ENCODE results near the gene MINDY4.

The MINDY4 gene

DNA sequence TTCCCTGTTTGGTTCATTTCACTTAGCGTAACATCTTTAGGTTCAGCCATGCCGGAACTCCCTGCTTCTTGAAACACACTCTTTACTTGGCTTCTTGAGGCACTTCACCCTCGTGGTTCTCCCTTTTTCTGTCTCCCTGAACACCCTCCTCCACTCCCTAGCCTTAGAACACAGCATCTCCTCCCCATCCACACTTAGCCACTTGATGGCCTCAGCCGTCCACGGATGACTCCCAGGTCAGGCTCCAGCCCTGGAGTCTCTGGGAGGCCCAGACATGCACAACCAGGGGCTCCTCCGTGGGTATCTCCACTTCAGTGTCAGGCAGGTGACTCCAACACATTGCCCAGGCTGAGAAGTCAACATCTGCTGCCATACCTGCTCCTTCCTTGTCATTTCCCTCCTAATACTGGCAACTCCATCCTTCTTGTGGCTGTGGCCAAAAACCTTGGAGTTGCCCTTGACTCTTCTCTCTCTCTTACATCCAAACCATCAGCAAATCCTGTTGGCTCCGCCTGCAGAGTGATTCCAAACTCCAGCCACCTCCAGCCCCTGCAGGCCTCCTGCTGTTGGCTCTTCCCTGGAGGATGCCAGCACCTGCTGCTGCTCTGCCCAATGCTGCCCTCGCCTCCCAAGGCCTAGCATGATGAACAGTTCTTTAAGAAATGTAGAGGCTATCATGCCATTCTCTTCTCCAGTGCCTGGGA lies 27.7 kb upstream of the MINDY4 start:
- DNase-seq = no peak

DNA sequence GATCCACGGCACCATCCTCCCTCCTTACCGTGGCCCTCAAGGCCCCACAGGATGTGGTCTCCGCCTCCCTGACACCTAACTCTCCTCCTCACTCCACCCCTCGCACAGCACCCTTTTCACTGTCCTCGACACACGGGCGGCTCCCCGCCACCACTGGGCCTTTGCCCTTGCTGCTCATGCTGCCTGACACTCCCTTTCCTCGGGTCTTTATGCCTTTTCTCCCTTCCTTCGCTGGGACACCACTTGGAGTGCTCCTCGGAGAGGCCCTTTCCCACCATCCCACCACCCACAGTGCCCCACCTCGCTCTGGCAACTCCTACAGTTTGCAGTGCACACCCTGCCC lies 27.2 kb upstream of the MINDY4 start:
- no peak for DNase-seq

DNA sequence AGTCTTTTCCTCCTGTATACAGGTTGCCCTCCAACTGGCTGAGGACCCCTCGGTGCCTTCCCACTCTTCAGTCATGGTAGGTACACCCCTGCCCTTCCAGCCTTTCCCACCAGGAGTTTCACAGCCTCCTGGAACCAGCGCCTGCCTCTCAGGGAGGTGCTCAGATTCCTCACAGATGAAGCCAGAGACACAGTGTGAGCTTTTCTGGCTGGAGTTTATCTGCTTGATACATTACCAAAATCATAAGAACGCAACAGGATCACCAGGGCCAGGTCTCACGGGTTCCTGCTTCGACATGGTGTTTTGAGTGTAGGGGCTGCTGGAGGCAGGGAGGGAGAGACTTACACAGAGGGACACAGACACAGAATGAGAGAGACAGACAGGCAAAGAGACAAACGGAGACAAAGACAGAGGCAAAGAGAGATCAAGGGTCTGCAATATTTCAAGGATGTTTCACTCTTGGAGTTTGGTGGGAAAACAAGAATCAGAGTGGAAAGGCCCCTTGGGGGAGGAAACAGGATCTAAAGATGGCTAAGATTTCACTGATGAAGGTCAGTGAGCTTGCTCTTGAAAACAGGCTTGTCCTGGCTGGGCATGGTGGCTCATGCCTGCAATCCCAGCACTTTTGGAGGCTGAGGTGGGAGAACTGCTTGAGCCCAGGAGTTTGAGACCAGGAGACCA lies 25.8 kb upstream of the MINDY4 start:
- no peak for DNase-seq

DNA sequence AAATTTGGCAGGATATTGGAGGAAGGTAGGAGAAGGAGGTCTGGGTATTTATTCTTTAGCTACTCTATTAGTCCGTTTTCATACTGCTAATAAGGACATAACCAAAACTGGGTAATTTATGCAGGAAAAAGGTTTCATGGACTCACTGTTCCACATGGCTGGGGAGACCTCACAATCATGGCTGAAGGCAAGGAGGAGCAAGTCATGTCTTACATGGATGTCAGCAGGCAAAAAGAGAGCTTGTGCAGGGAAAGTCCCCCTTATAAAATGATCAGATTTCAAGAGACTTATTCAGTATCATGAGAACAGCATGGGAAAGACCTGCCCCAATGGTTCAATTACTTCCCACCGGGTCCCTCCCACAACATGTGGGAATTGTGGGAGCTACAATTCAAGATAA lies 21.2 kb upstream of the MINDY4 start:
- DNase-seq = no peak

DNA sequence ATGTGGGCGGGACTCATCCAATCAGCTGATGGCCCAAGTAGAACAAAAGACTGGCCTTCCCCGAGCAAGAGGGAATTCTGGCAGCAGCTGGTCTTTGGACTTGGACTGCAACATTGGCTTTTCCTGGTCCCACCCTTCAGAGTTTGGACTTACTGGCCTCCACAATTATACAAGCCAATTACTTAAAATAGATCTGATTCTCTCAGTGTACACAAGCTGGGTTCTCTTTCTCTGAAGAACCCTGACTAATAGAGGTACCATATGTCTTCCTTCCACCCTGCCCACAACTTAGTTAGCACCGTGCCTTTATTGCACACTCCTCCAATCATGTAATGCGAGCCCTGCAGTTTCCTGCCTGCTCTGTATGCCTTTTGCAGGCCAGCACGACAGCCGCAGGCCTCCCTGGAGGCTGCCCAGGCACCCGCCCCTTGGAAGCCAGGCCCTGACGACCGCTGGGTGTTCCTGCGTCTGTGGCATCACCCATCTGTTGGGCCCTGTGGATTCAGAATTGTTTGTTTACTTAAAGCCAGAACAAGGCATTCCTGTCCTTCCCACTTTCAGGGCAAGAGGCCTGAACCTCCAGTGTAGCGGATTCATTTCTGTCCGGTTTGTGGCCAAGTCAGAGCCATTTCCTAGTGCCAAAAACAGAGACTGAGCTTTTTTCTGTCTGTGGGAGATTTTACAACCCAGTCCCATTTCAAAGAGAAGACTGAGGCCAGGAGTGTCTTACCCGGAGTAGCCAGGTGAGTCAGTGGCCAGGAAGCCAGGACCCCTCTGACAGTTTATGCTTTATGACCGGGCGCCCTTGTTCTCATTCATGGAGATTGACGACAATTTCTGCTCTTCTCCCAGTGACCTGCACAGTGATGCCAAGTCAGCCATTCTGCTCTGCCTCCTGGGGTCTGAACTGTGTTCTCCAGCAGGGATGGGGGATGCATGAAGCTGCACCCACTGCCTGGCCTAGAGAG lies 20.2 kb upstream of the MINDY4 start:
- DNase-seq = no peak

DNA sequence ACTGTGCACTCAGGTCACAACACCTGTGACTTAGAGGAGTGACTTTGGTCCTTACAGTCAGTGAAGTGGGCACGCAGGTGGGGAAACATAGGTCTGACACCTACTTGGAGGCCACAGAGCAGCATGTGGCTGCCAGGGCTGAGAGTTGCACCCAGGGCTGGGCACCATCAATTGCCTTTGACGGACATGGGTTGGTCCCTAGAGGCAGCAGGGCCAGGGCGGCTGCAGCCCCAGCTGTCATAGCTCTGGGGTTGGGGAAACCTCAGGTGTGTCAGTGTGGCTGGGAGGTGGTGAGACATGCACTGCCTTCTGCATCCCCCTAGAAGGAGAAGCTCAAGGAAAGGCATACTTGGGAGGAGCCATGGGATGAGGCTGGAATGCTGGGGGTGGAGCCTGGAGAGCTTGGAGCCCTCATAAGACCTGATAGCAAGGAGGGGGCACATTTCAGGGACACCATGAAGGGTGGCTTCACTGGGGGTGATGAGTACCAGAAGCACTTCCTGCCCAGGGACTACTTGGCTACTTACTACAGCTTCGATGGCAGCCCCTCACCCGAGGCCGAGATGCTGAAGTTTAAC lies 19.4 kb upstream of the MINDY4 start, which contains the start of gene INMT:
INMT (plus strand) TSS at position 440 of the 578 bp plus-strand sequence; CDS start at position 456, 16 bp downstream.
- no peak for DNase-seq

DNA sequence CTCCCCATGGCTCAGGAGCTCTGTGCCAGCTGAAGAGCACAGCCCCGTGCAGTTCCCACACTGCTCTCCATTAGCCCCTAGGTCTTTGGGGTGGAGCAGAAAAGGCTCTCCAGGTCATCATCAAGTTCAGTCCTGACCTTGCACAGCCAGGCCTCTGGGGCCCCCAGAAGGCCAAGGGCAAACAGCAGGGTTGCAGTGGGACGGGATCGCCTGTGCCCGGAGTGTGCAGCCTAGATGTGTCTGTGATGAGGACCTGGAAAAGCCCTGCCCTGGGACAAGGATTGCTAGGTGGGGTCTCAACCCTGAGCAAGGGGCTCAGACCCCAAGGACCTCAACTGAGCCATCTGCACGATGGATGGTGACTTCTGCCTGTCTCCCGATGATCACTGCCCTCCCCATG lies 18.7 kb upstream of the MINDY4 start:
- DNase-seq = no peak

DNA sequence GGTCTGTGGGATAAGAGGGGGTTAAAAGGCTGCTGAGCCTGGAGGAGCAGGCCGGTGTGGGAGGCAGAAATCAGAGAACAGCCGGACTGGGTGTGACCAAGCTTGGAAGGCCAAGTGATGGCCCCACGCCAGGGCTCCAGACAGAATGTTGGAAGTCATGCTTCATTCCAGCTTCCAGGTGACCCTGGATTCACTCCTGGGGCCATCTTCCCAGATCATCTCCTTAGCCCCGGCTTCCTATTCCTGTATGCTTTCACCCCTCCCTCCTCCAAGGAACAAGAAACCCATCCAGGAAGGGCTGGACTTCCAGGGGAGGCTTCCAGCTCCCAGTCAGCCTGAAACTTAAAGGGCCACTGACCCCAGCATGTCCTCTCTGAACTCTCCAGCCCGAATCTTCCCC lies 18.2 kb upstream of the MINDY4 start:
- no peak for DNase-seq

DNA sequence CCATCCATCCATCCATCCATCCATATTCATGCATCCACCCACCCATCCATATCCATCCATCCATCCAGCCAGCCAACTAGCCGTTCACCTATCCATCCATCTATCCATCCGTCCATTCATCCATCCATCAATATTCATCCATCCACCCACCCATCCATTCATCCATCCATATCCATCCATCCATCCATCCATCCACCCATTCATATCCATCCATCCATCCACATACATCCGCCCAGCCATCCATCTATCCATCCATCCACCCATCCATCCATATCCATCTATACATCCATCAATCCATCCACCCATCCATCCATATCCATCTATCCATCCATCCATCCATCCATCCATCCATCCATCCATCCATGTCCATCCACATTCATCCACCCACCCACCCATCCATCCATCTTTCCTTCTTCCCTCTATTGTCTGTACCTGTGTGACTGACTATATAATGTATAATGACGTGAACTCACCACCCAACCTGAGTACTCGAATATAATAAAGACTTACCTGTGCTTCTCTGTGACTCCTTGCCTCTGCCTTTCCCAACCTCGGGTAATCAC lies 16.8 kb upstream of the MINDY4 start:
- no peak for DNase-seq

DNA sequence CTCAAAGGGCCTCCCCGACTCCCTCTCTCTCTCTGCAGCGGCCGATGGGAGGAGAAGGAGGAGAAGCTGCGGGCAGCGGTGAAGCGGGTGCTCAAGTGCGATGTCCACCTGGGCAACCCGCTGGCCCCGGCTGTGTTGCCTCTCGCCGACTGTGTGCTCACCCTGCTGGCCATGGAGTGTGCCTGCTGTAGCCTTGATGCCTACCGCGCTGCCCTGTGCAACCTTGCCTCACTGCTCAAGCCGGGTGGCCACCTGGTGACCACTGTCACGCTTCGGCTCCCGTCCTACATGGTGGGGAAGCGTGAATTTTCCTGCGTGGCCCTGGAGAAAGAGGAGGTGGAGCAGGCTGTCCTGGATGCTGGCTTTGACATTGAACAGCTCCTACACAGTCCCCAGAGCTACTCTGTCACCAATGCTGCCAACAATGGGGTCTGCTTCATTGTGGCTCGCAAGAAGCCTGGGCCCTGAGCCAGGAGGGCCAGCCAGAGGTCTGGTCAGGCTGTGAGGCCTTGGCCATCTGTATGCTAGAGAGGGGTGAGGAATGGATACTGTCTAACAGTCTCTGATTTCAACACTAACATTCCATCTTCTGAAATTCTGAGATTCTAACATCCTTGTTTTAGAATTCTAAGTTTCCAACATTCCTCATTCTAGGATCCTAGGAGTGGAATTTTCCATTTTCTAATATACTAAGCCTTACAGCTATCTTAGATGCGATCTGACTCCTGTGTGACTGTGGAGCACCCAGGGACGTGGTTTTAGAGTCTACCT lies 15.6 kb upstream of the MINDY4 start:
- DNase-seq = no peak

DNA sequence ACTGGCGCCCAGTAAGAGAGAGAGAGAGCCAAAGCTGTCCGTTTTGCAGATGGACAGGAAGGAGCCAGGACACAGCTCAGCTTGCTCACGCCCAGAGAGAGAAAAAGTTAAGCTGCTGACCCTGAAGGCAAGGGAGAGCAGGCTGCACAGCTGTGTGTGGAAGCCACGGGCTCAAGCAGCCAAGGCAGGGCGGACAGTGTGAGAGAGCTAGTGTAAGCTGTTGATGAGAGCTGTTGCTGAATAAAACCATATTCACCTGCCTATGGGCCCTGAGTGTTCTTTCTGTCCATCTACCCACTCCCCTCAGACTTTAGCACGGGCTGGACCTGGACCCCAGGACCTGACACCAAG lies 13.9 kb upstream of the MINDY4 start:
- DNase-seq = no peak

DNA sequence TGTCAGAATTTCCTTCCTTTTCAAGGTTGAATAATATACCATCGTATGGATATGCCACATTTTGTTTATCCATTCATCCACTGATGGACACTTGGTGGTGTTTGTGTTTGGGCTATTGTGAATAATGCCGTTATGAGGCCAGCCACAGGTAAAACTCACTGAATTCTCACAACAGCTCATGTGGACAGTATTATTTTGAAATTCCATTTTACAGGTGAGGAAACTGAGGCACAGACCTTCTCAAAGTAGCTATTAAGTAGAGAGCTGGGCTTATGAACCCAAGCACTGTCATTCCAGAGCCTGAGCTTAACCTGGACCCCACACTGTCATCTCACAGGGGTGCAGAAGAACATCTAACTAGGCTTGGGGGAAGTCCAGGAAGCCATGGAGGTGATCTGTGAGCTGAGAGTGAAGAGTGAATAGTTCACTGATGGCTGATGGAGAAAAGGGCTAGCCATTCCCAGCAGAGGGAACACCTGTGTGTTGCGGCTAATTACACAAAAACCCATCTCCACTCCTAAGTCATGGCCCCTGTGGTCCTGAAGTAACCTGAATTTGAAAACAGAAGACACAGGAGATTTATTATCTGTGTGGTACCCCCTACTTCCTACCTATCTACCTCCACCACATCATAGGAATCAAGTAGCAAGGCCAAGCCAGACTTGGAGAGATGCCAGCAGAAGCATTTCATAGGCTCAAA lies 10.6 kb upstream of the MINDY4 start:
- no peak for DNase-seq

DNA sequence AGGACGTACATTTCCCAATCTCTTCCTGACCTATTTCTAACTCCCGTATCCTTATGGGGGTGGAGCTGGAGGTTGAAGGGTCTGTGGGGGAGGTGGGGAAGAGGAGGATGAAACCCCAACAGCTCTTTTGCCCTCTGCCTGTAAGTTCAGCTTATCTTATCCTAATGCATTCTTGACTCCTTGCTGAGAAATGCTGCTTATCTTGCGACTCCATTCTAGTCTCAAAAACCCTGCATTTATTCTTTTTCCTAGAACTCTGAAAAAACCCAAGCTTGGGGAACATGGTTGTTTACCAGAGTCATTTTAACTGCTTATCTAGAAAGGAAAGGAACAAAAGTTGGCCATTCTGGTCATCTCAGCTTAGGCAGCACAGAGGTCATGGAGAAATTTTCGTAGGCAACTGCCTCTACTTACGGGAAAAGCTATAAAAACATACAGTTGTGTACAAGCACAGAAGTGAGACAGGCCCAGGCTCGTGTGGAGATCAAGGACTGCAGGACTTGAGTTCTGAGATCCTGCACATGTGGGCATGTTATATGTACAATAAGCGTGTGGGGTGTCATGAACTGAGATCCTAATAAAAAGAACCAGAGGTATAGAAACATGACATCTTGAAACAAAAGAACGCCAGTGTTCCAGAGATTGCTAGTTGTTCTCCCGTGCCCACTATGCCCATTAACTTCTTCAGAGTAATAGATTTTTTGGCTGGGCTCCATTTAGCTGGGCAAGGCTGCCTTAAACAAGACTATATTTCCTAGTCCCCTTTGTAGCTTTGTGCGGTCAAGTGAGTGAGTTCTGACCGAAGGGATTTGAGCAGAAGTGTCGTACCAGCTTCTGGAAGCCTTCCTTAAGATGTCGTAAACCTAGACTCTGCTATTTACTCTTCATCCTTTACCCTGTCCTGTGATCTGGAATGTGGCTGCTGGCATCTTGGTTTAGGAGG lies 9.7 kb upstream of the MINDY4 start:
- DNase-seq = no peak

DNA sequence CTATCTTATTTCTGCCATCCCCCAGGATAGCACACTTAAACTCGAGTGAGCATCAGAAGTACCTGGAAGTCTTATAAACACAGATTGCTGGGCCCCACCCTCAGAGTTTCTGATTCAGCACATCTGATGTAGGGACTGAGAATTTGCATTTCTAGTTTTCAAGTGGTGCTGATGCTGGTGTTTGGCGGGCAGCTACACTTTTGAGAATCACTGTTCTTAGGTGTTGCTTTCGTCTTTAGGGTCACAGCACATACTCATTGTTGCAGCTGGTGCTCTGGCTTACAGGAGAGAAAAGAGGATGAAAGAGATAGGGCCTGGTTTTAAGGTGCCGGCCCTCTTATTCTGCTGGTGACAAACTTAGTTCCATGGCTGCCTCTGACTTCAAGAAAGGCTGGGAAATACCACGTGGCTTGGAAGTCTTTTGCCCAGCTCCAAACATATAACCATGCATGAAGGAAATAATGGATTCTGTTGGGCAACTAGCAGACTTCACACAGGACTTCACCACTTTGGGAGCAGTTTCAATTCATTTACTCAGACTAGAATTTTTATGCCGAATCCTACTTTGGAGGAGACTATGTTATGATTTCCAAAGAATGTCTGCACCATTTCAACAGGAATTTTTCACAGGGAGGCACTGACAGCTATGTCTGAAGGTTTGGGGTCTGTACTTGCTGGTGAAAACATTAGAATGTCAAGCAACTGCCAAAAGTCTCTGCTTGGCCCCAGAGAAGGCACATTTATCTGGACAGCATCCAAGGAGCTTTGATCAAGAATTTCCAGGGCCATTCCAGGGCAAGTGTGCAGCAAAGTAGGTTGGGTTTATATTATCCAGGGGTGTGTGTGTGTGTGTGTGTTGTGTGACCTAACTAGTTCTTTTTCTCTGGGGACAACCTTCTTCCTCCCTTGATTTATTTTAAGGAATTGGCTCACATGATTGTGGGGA lies 6.9 kb upstream of the MINDY4 start:
- DNase-seq = no peak

DNA sequence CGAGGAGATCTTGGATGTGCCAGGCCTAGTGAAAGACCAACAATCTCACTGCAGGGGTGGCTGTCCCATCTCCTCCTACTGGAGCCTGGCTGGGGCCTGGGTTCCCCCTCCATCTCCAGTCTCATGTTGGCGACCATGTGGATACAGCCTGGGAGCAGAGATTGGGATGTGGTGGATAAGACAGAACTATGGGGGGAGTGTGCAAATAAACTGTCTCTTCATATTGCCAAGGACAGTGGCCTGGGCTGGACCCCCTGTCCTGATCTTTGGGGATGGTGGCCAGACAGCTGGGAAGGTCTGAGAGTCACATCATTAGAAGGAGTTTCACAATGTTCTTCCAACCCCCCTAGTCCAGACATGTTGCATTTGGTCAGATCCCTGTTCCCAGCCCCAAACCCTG lies 5.8 kb upstream of the MINDY4 start:
- no peak for DNase-seq

DNA sequence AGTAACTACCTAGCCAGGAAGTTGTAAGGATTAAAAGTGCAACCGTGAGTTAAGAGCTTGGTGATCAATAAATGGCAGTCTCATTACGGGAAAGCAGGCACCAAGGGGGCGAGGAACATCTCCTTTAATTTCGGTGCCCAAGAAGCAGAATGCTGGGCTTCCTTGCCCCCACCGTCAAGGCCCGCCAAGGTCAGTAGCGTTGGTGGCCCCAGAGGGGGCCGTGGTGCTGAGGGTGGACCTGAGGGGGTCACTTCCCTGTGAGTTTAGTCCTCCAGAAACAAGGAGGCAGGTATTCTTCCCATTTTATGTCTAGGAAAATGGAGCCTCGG lies 408 bp upstream of the MINDY4 start:
- DNase-seq = no peak

DNA sequence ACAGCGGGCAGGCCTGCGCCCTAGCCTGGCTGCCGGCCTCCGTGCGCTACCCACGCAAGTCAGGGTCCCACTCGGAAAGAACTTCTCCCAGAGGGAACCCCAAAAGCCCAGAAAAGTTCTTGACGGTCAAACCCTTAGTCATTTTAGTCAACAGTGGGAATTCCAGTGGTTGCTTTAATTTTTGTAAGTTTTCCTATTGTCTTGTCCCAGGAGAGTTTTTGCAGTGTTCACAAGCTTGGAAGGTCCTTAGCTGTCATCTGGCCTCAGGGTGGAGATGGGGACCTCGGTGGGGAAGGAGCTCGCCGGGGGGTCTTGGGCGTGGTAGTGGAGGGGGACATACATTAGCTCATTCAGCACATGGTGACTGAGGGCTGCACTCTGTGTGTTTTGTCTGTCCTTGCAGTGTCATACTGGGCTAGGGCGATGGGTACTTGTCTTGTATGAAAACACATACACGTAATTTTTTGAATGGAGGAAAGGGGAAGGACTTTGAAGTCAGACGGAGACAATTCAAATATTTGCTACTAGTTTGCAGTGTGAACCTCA lies 736 bp downstream of the MINDY4 start:
- DNase-seq = no peak

DNA sequence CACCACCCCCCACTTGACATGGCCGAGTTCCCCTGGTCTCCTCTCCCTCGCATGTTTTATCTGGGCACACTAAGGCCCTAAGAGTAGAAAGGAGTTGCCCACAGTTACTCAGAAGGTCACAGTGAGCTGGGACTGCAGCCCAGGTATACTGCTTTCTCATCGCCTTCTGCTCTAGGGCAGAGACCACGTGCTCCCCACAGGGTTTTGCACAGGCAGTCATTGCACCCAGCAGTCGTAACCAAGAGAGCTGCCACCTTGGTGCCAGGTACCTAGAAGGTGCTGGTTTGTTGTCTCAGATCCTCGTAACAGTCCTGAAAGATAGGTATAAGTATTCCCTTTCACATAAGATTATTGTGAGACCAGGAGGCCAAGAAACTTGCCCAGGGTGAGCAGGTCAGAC lies 1.8 kb downstream of the MINDY4 start:
- DNase-seq = no peak

DNA sequence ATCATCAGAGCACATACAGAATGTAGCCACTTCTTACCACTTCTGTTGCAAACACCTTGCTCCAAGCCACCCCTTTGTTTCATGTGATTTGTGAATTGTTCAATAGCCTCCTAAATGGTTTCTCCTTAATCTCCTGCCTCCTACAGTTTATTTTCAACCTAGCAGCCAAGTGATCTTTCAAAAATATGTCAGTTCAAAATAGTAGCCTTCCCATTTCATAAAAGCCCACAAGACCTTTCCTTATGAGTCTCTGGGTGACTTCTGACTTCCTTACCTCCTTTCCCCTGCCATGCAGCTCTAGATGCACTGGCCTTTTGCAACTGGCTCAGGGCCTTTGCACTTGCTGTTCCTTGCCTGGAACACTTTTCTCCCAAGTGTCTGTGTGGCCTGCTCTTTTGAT lies 4.8 kb downstream of the MINDY4 start:
- no peak for DNase-seq

Data from amniotic stem cell (primary cell).